Amniotic stem cell (primary cell): Measurements from ENCODE around the gene PRSS8.
"Not testable (repeated sequence)": the region's sequence is repeated elsewhere in the genome, so short reads cannot be mapped to it uniquely, and the experiment has no call there.

Experiments
- DNase-seq: peaks from one replicate; lab custom pipeline; 2025; lab: John Stamatoyannopoulos, UW

Gene PRSS8

GRCh38 chr16:31135535-31136286 lies at the start of gene PRSS8:
Gene PRSS8 (minus strand): TSS chr16:31135727. CDS start chr16:31135498, 229 bp downstream.
- DNase-seq, result no peak

- no peak for DNase-seq
These were observed 49.4 kb upstream of the PRSS8 start for GRCh38 chr16:31184888-31185287.

GRCh38 chr16:31183432-31184428 lies 48.2 kb upstream of the PRSS8 start:
- DNase-seq, result no peak

- no peak for DNase-seq
These were observed 46.9 kb upstream of the PRSS8 start for GRCh38 chr16:31182391-31182790.

- DNase-seq, result no peak
These were observed 45.7 kb upstream of the PRSS8 start for GRCh38 chr16:31181102-31181830.

- DNase-seq, result peak; percentile 70
These were observed 44.4 kb upstream of the PRSS8 start, which contains the start of gene FUS for GRCh38 chr16:31179747-31180459. Gene FUS (plus strand): TSS chr16:31180139. CDS start chr16:31180215, 76 bp downstream.

- DNase-seq, result no peak
These were observed 43.8 kb upstream of the PRSS8 start for GRCh38 chr16:31179219-31179746.

- no peak for DNase-seq
These were observed 41.6 kb upstream of the PRSS8 start for GRCh38 chr16:31177136-31177535.

- DNase-seq, result not testable (repeated sequence)
These were observed 34.5 kb upstream of the PRSS8 start for GRCh38 chr16:31170048-31170447.

GRCh38 chr16:31168848-31169247 lies 33.3 kb upstream of the PRSS8 start:
- DNase-seq, result no peak

- DNase-seq, result no peak
These were observed 31.8 kb upstream of the PRSS8 start for GRCh38 chr16:31167315-31167714.

GRCh38 chr16:31157136-31157535 lies 21.6 kb upstream of the PRSS8 start:
- no peak for DNase-seq

GRCh38 chr16:31150976-31151375 lies 15.4 kb upstream of the PRSS8 start:
- not testable (repeated sequence) for DNase-seq

- no peak for DNase-seq
These were observed 14.7 kb upstream of the PRSS8 start, which contains the start of gene PRSS36 for GRCh38 chr16:31149894-31150890. Gene PRSS36 (minus strand): TSS chr16:31150066. CDS start chr16:31150035, 31 bp downstream.

GRCh38 chr16:31149332-31149731 lies 13.8 kb upstream of the PRSS8 start:
- no peak for DNase-seq

GRCh38 chr16:31148896-31149295 lies 13.4 kb upstream of the PRSS8 start:
- no peak for DNase-seq

GRCh38 chr16:31148281-31148728 lies 12.8 kb upstream of the PRSS8 start:
- DNase-seq, result no peak

- DNase-seq, result no peak
These were observed 12.0 kb upstream of the PRSS8 start for GRCh38 chr16:31147574-31147973.

- DNase-seq, result no peak
These were observed 10.0 kb upstream of the PRSS8 start for GRCh38 chr16:31145398-31145990.
